NOMO-1 treated with dmso at 0.1 percent for 144 hours (cell line): ENCODE measurements around the gene PDE12.
A peak's percentile ranks its signal among the peaks of the same experiment; 100 is the strongest.

Source experiments
- DNase-seq: peaks from one replicate; lab custom pipeline; 2025; ENCODE audit not compliant: unreplicated experiment; lab: John Stamatoyannopoulos, UW

PDE12 gene

GRCh38 chr3:57555738-57556458 lies at the start of gene PDE12:
PDE12 (plus strand) TSS chr3:57556274; CDS start chr3:57556380, 106 bp downstream.
- peak; percentile 86 for DNase-seq

- DNase-seq = no peak
Measured at GRCh38 chr3:57512166-57512565, 43.9 kb upstream of the PDE12 start.

GRCh38 chr3:57518276-57518915 lies 37.7 kb upstream of the PDE12 start:
- DNase-seq = no peak

GRCh38 chr3:57530071-57530608 lies 25.9 kb upstream of the PDE12 start:
- no peak for DNase-seq

- no peak for DNase-seq
Measured at GRCh38 chr3:57538465-57538864, 17.6 kb upstream of the PDE12 start.

- no peak for DNase-seq
Measured at GRCh38 chr3:57544181-57545125, 11.6 kb upstream of the PDE12 start, which contains the start of gene DNAH12. DNAH12 (minus strand) TSS chr3:57544344; CDS start chr3:57542870, 1,474 bp downstream.

GRCh38 chr3:57545636-57546268 lies 10.3 kb upstream of the PDE12 start:
- no peak for DNase-seq

GRCh38 chr3:57546616-57547015 lies 9.5 kb upstream of the PDE12 start:
- DNase-seq = no peak

- DNase-seq = no peak
Measured at GRCh38 chr3:57555306-57555705, 768 bp upstream of the PDE12 start.

- DNase-seq = no peak
Measured at GRCh38 chr3:57556459-57557084, 498 bp downstream of the PDE12 start.

GRCh38 chr3:57557085-57557537 lies 1.0 kb downstream of the PDE12 start:
- no peak for DNase-seq

- DNase-seq = no peak
Measured at GRCh38 chr3:57559526-57559925, 3.5 kb downstream of the PDE12 start.

- DNase-seq = no peak
Measured at GRCh38 chr3:57569859-57570450, 13.9 kb downstream of the PDE12 start.

- no peak for DNase-seq
Measured at GRCh38 chr3:57570878-57571277, 14.8 kb downstream of the PDE12 start.

- DNase-seq = no peak
Measured at GRCh38 chr3:57572096-57572495, 16.0 kb downstream of the PDE12 start.

GRCh38 chr3:57575966-57576626 lies 20.0 kb downstream of the PDE12 start:
- no peak for DNase-seq

- no peak for DNase-seq
Measured at GRCh38 chr3:57577801-57578200, 21.7 kb downstream of the PDE12 start.

GRCh38 chr3:57582474-57583168 lies 26.5 kb downstream of the PDE12 start:
- no peak for DNase-seq

- no peak for DNase-seq
Measured at GRCh38 chr3:57583544-57583943, 27.5 kb downstream of the PDE12 start.
